AG20443 (cell line): ENCODE results near the gene TBX3.

ENCODE experiments used
- DNase-seq: peaks from one replicate; pipeline ENCODE4 v3.0.0; 2012; ENCODE audit warnings: low spot score, mixed read lengths

Gene TBX3

GRCh38 chr12:114668151-114668885 is 15.7 kb downstream of the TBX3 start:
- peak; percentile 93 for DNase-seq

DNA sequence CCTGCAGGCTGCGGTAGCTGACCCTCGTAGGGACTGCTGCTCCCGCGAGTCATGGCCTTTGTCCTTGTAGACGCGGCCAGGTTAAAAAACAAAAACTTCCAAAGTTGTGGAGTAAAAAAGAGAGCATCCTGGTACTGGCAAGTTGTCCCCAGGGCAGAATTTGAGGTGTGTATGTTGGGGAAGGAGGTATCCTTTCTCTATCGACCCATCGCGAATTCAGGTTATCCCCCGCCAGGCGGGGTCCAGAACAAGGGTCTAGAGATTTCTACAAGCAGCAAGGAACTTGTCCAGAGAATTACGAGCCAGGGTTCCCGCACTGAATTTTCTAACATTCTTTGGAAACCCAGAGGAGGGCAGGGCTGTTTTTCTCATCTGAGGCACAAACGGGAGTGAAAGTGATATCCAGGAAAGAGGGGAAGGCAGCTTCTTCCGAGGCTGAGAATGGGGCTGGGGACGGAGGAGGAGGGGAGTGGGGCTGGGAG is 16.3 kb downstream of the TBX3 start:
- DNase-seq, result no peak

- DNase-seq, result no peak
Measured at GRCh38 chr12:114666746-114667668, 17.0 kb downstream of the TBX3 start.

DNA sequence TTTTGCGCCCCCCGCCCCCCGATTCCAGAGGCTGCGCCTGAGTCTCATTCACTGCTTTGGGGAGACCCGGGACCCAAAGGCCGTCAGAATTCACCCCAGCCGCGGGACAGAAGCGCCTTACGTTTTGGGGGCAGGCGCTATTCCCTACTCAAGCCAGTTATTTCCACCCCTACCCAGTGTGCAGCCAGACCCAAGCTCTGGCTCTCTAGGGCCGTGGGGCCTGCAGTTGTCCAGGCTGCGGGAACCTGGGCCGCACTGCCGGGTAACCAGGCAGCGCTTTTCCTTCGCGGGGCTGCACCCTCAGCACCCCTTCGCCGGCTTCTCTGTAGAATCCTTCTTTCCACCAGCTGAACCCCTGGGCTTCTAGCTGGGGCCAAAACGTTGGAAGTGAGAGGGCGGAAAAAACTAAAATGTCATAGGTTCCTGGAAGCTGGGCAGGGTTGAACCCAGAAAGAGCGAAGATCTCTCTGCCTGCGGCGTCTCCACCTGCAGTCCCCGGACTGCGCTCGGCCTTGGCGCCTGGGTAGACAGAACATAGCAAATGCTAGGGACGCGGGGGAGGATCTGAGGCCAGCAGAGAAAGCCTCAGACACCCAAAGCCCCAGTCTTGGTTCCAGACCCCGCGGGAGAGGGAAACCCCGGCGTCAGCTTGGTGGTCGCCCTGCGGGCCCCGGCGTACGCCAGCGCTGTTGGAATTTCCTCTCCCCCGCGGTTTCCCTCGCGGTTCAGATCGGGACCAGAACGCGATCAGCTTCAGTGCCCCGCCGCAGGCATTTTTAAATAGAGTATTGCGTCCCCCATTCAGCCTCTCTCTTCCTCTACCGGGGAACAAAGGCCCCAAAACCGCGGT is 18.3 kb downstream of the TBX3 start:
- DNase-seq, result no peak

GRCh38 chr12:114664651-114665320 is 19.2 kb downstream of the TBX3 start:
- no peak for DNase-seq

- peak; percentile 81 for DNase-seq
Measured at GRCh38 chr12:114662512-114663177, 21.3 kb downstream of the TBX3 start.

DNA sequence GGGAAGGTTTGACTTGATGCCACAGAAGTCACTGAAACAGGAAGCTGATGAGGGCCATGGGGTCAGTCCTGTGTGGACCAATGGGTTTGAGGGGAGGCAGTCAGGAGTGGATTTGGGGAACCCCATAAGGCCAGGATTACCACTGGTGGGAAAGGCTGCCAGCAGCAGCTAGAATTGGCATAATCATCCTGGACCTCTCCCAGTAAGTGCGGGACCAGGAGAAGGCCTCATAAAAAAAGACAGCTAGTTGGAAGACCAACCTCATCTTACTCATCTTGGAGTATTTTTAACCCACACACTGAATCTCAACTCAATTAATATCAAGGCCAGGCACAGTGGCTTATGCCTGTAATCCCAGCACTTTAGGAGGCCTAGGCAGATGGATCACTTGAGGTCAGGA is 22.7 kb downstream of the TBX3 start:
- DNase-seq, result no peak

GRCh38 chr12:114659084-114659483 is 24.9 kb downstream of the TBX3 start:
- DNase-seq, result no peak

DNA sequence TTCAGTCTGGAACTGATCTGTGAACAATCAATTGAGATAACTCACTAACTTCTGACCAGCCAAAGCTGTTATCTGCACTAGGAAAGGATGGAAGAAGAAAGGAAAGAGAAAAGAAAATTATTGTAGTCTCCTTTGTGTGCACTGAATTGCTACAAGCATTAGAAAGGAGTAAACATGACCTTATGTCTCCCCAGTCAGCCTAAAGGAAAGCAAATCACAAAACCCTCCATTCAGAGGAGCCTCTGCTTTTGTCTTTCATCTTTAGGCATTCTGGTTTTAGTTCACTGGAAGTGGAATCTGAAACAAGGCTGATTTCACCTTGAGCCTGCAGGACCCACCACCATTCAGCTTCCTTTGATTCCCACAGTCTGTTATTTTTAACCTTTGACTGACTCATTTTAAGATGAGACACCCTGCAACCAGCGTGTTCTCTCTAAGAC is 26.0 kb downstream of the TBX3 start:
- no peak for DNase-seq

DNA sequence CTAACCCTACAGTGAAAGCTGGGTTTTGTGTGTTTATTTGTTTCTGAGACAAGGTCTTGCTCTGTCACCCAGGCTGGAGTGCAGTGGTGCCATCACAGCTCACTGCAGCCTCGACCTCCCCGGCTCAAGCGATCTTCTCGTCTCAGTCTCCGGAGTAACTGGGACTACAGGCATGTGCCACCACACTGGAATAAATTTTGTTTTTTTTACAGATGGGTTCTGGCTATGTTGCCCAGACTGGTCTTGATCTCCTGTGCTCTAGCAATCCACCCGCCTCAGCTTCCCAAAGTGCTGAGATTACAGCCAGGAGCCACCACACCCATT is 26.4 kb downstream of the TBX3 start:
- DNase-seq, result no peak

GRCh38 chr12:114656906-114657596 is 26.9 kb downstream of the TBX3 start:
- no peak for DNase-seq

GRCh38 chr12:114655934-114656749 is 27.8 kb downstream of the TBX3 start:
- no peak for DNase-seq

- DNase-seq, result no peak
Measured at GRCh38 chr12:114649585-114649984, 34.4 kb downstream of the TBX3 start.

GRCh38 chr12:114648711-114649110 is 35.3 kb downstream of the TBX3 start:
- no peak for DNase-seq

DNA sequence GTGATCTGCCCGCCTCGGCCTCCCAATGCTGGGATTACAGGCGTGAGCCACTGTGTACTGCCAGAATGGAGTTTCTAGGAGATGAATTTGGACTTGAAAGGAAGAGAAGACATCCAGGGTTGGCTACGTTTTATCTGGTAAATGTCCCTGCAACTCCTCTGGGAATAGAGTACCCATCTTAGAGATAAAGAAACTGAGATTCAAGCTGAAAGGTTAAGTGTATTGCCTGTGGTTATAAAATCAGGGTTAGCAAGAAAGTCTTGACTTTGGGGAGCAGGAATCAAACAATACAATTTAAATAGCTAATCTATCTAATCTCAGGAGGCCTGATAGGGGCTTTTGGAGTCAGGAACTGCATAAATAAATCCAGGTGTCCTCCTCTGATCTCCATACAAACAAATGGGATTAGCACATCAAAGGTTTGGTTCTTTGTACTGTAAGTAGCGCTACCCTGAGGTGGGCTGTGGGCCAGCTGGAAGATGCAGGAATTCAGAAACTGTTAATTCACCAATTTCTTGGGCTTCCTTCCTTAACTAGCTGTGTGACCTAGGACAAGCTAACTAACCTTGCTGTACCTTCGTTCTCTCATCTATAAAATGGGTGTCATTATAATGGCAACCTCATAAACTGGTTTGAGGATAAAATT is 45.1 kb downstream of the TBX3 start:
- no peak for DNase-seq

DNA sequence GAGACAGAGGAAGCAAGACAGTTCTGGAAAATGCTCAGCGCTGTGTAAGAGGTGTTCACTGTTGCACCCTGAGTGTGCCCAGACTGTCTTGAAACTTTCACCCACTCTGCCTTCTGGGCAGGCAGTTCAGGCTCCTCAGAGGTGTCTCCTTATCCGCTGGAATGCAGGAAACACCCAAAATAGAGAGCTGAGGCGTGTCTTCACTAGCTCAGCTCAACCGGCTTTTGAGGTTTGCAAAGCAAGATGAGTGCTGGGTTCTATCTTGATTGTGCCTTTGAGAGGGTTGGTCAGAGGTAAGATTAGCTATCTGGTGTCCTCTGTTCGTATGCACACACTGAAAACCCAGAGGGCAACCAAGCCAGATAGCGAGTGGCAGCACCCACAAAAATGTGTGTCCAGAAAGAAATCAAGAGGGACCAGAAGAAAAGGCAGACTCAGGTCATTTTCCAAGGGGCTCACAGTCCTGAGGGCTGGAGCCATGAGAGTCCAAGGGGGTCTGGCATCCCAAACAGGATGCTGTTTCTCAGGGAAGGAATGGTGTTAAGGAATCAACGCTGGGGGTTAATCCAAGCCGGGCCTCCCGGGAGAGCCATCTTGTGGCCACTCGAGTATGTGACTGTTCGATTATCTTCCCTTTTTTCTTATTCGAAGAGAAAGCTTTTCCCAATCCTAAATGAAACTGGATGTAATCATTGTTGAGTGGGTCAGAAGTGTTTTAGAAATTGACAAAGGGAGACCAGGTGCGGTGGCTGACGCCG is 47.1 kb downstream of the TBX3 start:
- peak; percentile 67 for DNase-seq

- DNase-seq, result no peak
Measured at GRCh38 chr12:114631242-114631641, 52.7 kb downstream of the TBX3 start.

- DNase-seq, result no peak
Measured at GRCh38 chr12:114628199-114628598, 55.8 kb downstream of the TBX3 start.
